ENCODE results near the gene ATP2B1. TPM values are rescaled to one million over a fixed set of nuclear protein-coding genes. Genes with fewer than 3 reads are reported as not detected.

The ATP2B1 gene
- total and polyA plus RNA-seq, 9 donors: 9.0 to 60.3 (median 25.6) TPM

- H3K27me3 ChIP-seq: no peaks in the 10 kb centered on the region
- no peak overlapping the region for H3K4me3 ChIP-seq
- H3K9me3 ChIP-seq: no peaks in the 10 kb centered on the region
- H3K4me1 ChIP-seq (ENCODE audit: insufficient read depth): no peaks in the 10 kb centered on the region
- no peaks in the 10 kb centered on the region for H3K36me3 ChIP-seq
- WGBS, 3 donors: 74 to 80% (median 79%) methylated on average over 1 of the region's 1 CpG
- intact Hi-C loops (cut with DNase I): loop anchor here in 1 of 4 donors (10.0 kb wide), 1 partner anchor 241 kb away; no protein-coding TSS in a partner anchor
- DNase-seq: no peak
- no peak for TF ChIP-seq POLR2A (IDR thresholded peaks at IDR 0.05)
- TF ChIP-seq CTCF (IDR thresholded peaks at IDR 0.05): no peak
- TF ChIP-seq EP300 (IDR thresholded peaks at IDR 0.05): no peak
- H3K27ac ChIP-seq: no peak overlapping the region
Measured at GRCh38 chr12:89703768-89704167, 4.9 kb downstream of the ATP2B1 start.

- H3K4me3 ChIP-seq: no peak overlapping the region
- no peaks in the 10 kb centered on the region for H3K4me1 ChIP-seq (ENCODE audit: insufficient read depth)
- no peaks in the 10 kb centered on the region for H3K27me3 ChIP-seq
- TF ChIP-seq EP300 (IDR thresholded peaks at IDR 0.05) (no peak), POLR2A (IDR thresholded peaks at IDR 0.05) (no peak), CTCF (IDR thresholded peaks at IDR 0.05) (no peak)
- intact Hi-C loops (cut with DNase I): loop anchor here in 1 of 4 donors (10.0 kb wide), 1 partner anchor 242 kb away; no protein-coding TSS in a partner anchor
- no peak for DNase-seq
- no peaks in the 10 kb centered on the region for H3K36me3 ChIP-seq
- no peak overlapping the region for H3K27ac ChIP-seq
- WGBS, 3 donors: 95 to 98% (median 98%) methylated on average over 1 of the region's 1 CpG
- H3K9me3 ChIP-seq: no peaks in the 10 kb centered on the region
Measured at GRCh38 chr12:89702503-89702902, 6.1 kb downstream of the ATP2B1 start.

- Histone ChIP-seq H3K27me3 (no peaks in the 10 kb centered on the region), H3K9me3 (no peaks in the 10 kb centered on the region), H3K4me3 (no peak overlapping the region), H3K4me1 (ENCODE audit: insufficient read depth) (no peaks in the 10 kb centered on the region), H3K27ac (no peak overlapping the region), H3K36me3 (no peaks in the 10 kb centered on the region)
- WGBS, 3 donors: 95 to 100% (median 97%) methylated on average over 3 of the region's 3 CpGs
- intact Hi-C loops (cut with DNase I): loop anchor here in 1 of 4 donors (10.0 kb wide), 1 partner anchor 243 kb away; no protein-coding TSS in a partner anchor
- DNase-seq: no peak
- no peak for TF ChIP-seq CTCF (IDR thresholded peaks at IDR 0.05)
- no peak for TF ChIP-seq POLR2A (IDR thresholded peaks at IDR 0.05)
- no peak for TF ChIP-seq EP300 (IDR thresholded peaks at IDR 0.05)
Measured at GRCh38 chr12:89701606-89702206, 6.9 kb downstream of the ATP2B1 start.

GRCh38 chr12:89700191-89700810, 8.3 kb downstream of the ATP2B1 start:
- TF ChIP-seq CTCF (IDR thresholded peaks at IDR 0.05) (no peak), POLR2A (IDR thresholded peaks at IDR 0.05) (no peak), EP300 (IDR thresholded peaks at IDR 0.05) (no peak)
- 97 to 99% (median 98%) methylated on average over 4 of the region's 4 CpGs for WGBS, 3 donors
- H3K36me3 ChIP-seq: no peaks in the 10 kb centered on the region
- no peaks in the 10 kb centered on the region for H3K27me3 ChIP-seq
- H3K4me1 ChIP-seq (ENCODE audit: insufficient read depth): no peaks in the 10 kb centered on the region
- H3K4me3 ChIP-seq: no peak overlapping the region
- intact Hi-C loops (cut with DNase I): loop anchor here in 1 of 4 donors (10.0 kb wide), 1 partner anchor 244 kb away; no protein-coding TSS in a partner anchor
- no peak overlapping the region for H3K27ac ChIP-seq
- H3K9me3 ChIP-seq: no peaks in the 10 kb centered on the region
- no peak for DNase-seq
